Panc1 (cell line): ENCODE measurements around the gene SEPTIN5. TPM values are rescaled to one million over a fixed set of nuclear protein-coding genes. Genes with fewer than 3 reads are reported as not detected.

Source experiments
- ATAC-seq: fragments of 200-7000 bp; cut with Tn5 transposase; 2 replicates; pipeline ENCODE4 v1.9.1; 2020; ENCODE audit warnings: mild to moderate bottlenecking, moderate library complexity
- BruUV-seq: library from RNA; stranded (reverse); fragments of 400-500 nt; replicated peaks from 2 replicates; lab custom pipeline; 2021; lab: Mats Ljungman, UMichigan
- CTCF ChIA-PET: fragments of 300-600 bp; sonication (Branson Sonifier 250); formaldehyde crosslinking; loops from one replicate; lab custom pipeline; 2022; ENCODE audit warnings: antibody characterized with exemption; lab: Charles Lee
- POLR2A ChIA-PET: fragments of 300-600 bp; sonication (Branson Sonifier 250); formaldehyde crosslinking; loops from one replicate; lab custom pipeline; 2022; ENCODE audit warnings: antibody characterized with exemption; lab: Charles Lee
- DNase-seq: peaks from one replicate; pipeline ENCODE4 v3.0.0-alpha.2; 2010; ENCODE audit warnings: low read depth, low spot score
- H3K27ac ChIP-seq: 2 replicates; pipeline ENCODE4 v1.5.1; 2011; ENCODE audit warnings: mild to moderate bottlenecking, low read length, inconsistent platforms
- H3K27me3 ChIP-seq: fragments of 200-500 bp; sonication (Bioruptor generic); 2 replicates; pipeline ENCODE4 v1.6.0; 2014; ENCODE audit warnings: low read length, inconsistent platforms; ENCODE audit not compliant: control insufficient read depth, insufficient read depth
- H3K36me3 ChIP-seq: fragments of 200-500 bp; sonication (Bioruptor generic); 2 replicates; pipeline ENCODE4 v1.5.1; 2014; ENCODE audit warnings: inconsistent platforms, mild to moderate bottlenecking, low read length, moderate library complexity; ENCODE audit not compliant: control insufficient read depth, insufficient read depth
- H3K4me1 ChIP-seq: 2 replicates; pipeline ENCODE4 v1.5.1; 2011; ENCODE audit warnings: inconsistent platforms, mild to moderate bottlenecking, low read length, moderate library complexity; ENCODE audit not compliant: control insufficient read depth, insufficient read depth
- H3K4me3 ChIP-seq, 2 experiments: 2 replicates each; pipeline ENCODE4 v1.5.1; 2011 to 2012; ENCODE audit warnings: low read depth in 2 of 2, low read length in 2 of 2, mild to moderate bottlenecking in 2 of 2, inconsistent platforms in 1 of 2, moderate library complexity in 1 of 2
- H3K9me3 ChIP-seq: fragments of 200-500 bp; sonication (Bioruptor generic); 2 replicates; pipeline ENCODE4 v1.5.1; 2014; ENCODE audit warnings: low read depth, mild to moderate bottlenecking, inconsistent platforms, low read length, moderate library complexity; ENCODE audit not compliant: control insufficient read depth, insufficient read depth
- POLR2AphosphoS5 ChIP-seq: IDR thresholded peaks from 2 replicates; pipeline ENCODE4 v1.6.1; 2012; ENCODE audit warnings: mild to moderate bottlenecking, low read depth, low read length, moderate library complexity
- REST ChIP-seq, 2 experiments: IDR thresholded peaks; 2 replicates each; pipeline ENCODE4 v1.6.1; 2011 to 2012; ENCODE audit warnings: low read depth in 2 of 2, control low read depth in 1 of 2, low read length in 1 of 2, mild to moderate bottlenecking in 1 of 2, moderate library complexity in 1 of 2; ENCODE audit not compliant: insufficient read depth in 1 of 2
- SIN3A ChIP-seq: IDR thresholded peaks from 2 replicates; pipeline ENCODE4 v1.6.1; 2012; ENCODE audit warnings: low read depth, mild to moderate bottlenecking, low read length, moderate library complexity, borderline replicate concordance; ENCODE audit not compliant: insufficient read depth
- TCF7L2 ChIP-seq: IDR thresholded peaks from 2 replicates; pipeline ENCODE4 v1.6.1; 2011; ENCODE audit warnings: mild to moderate bottlenecking, low read depth, low read length, inconsistent platforms
- in situ Hi-C: cut with HindIII; loops from 2 replicates; pipeline ENCODE4 v1.10.0; 2016; ENCODE audit warnings: low sequenced_read_pairs, low pct_unique_long_range_greater_than_20kb
- intact Hi-C: fragments of 100-400 bp; cut with micrococcal nuclease; formaldehyde crosslinking; loops from one replicate; pipeline ENCODE4 v1.10.0; 2022; ENCODE audit not compliant: unreplicated experiment
- total RNA-seq: library from RNA; stranded (reverse); gene quantifications from one replicate; pipeline ENCODE4 v1.2.1, GENCODE V29; 2021; ENCODE audit not compliant: unreplicated experiment
- TF ChIP-seq, protein P1 (sequence below): fragments of 450-650 bp; IDR thresholded peaks from 2 replicates; pipeline ENCODE4 v1.5.1; 2017; ENCODE audit warnings: mild to moderate bottlenecking

SEPTIN5 gene
- total RNA-seq, 1 experiment from 2014 or later = 17.2 TPM

DNA sequence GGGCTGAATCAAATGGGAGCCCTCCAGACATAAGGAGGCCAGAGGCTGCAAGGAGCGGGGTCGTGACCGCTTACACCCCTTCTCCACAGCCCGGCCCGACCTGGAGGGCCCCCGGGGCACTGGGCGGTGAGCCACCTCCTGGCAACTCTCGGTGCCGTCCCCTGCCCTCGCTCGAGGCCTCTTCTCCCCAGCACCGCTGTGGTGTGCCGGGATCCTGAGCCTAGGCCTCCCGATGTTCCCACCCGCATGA lies 8.6 kb downstream of the SEPTIN5 start:
- BruUV-seq = no TSS peak
- 0 out of 2 replicates have a peak, but pooled peaks cover 3% of the 10 kb centered on the region for H3K4me1 ChIP-seq
- in situ Hi-C loops = no loop called here
- no peak overlapping the region for H3K4me3 ChIP-seq
- no peaks in the 10 kb centered on the region for H3K36me3 ChIP-seq
- ChIA-PET POLR2A (no interaction called here), CTCF (no interaction called here)
- intact Hi-C loops = no loop called here
- TF ChIP-seq, protein P1, sequence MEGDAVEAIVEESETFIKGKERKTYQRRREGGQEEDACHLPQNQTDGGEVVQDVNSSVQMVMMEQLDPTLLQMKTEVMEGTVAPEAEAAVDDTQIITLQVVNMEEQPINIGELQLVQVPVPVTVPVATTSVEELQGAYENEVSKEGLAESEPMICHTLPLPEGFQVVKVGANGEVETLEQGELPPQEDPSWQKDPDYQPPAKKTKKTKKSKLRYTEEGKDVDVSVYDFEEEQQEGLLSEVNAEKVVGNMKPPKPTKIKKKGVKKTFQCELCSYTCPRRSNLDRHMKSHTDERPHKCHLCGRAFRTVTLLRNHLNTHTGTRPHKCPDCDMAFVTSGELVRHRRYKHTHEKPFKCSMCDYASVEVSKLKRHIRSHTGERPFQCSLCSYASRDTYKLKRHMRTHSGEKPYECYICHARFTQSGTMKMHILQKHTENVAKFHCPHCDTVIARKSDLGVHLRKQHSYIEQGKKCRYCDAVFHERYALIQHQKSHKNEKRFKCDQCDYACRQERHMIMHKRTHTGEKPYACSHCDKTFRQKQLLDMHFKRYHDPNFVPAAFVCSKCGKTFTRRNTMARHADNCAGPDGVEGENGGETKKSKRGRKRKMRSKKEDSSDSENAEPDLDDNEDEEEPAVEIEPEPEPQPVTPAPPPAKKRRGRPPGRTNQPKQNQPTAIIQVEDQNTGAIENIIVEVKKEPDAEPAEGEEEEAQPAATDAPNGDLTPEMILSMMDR = no peak
- TF ChIP-seq REST (IDR thresholded peaks at IDR 0.05; ENCODE audit: insufficient read depth in 1 of 2, low read depth in 2 of 2, low read length in 1 of 2) (no peak), POLR2AphosphoS5 (no peak), TCF7L2 (no peak)
- ATAC-seq (no peak), DNase-seq (no peak)
- H3K27me3 ChIP-seq = no peaks in the 10 kb centered on the region
- no peak overlapping the region for H3K27ac ChIP-seq
- no peaks in the 10 kb centered on the region for H3K9me3 ChIP-seq

DNA sequence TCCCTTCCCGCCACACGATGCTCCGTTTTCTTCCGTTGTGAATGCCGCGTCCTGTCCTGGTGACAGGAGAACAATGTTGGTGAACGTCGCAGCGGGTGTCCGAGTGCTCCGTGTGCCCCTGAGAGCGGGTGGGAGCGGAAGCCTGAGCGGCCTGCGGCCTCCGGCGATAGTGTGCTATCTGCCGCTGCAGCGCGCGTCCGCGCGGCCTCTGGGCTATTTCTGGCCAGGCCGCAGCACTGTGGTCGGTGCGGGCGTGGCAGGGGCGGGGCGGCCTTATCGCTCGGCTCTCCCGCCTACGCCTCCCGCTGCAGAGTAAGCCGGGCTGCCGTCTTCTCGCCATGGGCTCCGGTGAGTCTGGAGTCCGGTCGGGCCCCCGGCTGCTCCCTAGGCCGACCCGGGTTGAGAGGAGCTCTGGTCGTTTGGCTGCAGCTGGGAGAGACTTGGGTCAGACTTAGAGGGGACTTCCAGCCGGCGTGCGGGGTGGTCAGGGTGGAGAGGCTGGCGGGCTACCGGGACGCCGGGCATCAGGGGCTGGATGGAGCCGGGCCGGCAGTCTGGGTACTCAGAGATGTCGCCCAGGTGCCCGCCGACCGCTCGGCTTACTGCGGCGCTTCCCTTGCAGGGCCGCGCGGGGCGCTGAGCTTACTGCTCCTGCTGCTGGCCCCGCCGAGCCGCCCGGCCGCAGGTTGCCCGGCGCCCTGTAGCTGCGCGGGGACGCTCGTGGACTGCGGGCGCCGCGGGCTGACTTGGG lies 9.1 kb downstream of the SEPTIN5 start, which contains the start of gene GP1BB:
Gene GP1BB, plus strand, starts transcription at position 308 of the 751 bp plus-strand sequence. Its CDS starts 31 bp downstream, at position 339.
- Histone ChIP-seq H3K27me3 (no peaks in the 10 kb centered on the region), H3K9me3 (no peaks in the 10 kb centered on the region), H3K27ac (no peak within 1 kb of the TSS), H3K4me3 (peak within 1 kb of the TSS; percentile 11 to 26; a peak in 1 of 4 replicates), H3K4me1 (0 out of 2 replicates have a peak, but pooled peaks cover 3% of the 10 kb centered on the region), H3K36me3 (no peaks in the 10 kb centered on the region)
- intact Hi-C loops = no loop called here
- BruUV-seq = no TSS peak
- ChIA-PET POLR2A (interaction anchor here (0.5 kb wide), 1 partner anchor 38 kb away, joined by 3 read pairs; no protein-coding TSS in a partner anchor), CTCF (interaction anchor here (0.5 to 0.7 kb wide), 5 partner anchors 11 to 290 kb away, joined by 3 to 11 read pairs (median 4); no protein-coding TSS in a partner anchor)
- peak; percentile 75 for ATAC-seq
- in situ Hi-C loops = no loop called here
- DNase-seq = no peak
- TF ChIP-seq SIN3A (no peak), POLR2AphosphoS5 (no peak)
